GM23338 (cell line): ENCODE measurements around the gene RPUSD3. TPM values are rescaled to one million over a fixed set of nuclear protein-coding genes. Genes with fewer than 3 reads are reported as not detected.
A peak's percentile ranks its signal among the peaks of the same experiment; 100 is the strongest.

Experiments
- ATAC-seq: fragments of 200-7000 bp; cut with Tn5 transposase; 3 replicates; pipeline ENCODE4 v1.9.1; 2020
- DNase-seq: peaks from one replicate; pipeline ENCODE4 v3.0.0-alpha.2; 2015; ENCODE audit warnings: low spot score
- H2AFZ ChIP-seq: fragments of 200-600 bp; sonication (generic); 2 replicates; pipeline ENCODE4 v1.8.0; 2016; ENCODE audit warnings: antibody characterized with exemption, mild to moderate bottlenecking, moderate library complexity
- H3F3A ChIP-seq: fragments of 200-600 bp; sonication (generic); replicated peaks from 2 replicates; pipeline ENCODE4 v1.8.0; 2017; ENCODE audit warnings: antibody characterized with exemption, mixed run types, low read depth
- H3K27ac ChIP-seq: fragments of 200-600 bp; sonication (generic); 2 replicates; pipeline ENCODE4 v1.6.1; 2016; ENCODE audit warnings: low read depth
- H3K27me3 ChIP-seq: fragments of 200-600 bp; sonication (generic); 2 replicates; pipeline ENCODE4 v1.8.0; 2016; ENCODE audit warnings: mild to moderate bottlenecking, mixed run types, moderate library complexity; ENCODE audit not compliant: insufficient read depth
- H3K36me3 ChIP-seq: fragments of 200-600 bp; sonication (generic); 2 replicates; pipeline ENCODE4 v1.8.0; 2016; ENCODE audit warnings: mild to moderate bottlenecking; ENCODE audit not compliant: insufficient read depth
- H3K4me1 ChIP-seq: fragments of 200-600 bp; sonication (generic); 2 replicates; pipeline ENCODE4 v1.8.0; 2016; ENCODE audit warnings: mild to moderate bottlenecking, moderate library complexity; ENCODE audit not compliant: insufficient read depth
- H3K4me2 ChIP-seq: fragments of 200-600 bp; sonication (generic); 2 replicates; pipeline ENCODE4 v1.7.1; 2017; ENCODE audit warnings: mixed run types
- H3K4me3 ChIP-seq: fragments of 200-600 bp; sonication (generic); 2 replicates; pipeline ENCODE4 v1.6.1; 2016; ENCODE audit warnings: mixed run types
- H3K79me2 ChIP-seq: fragments of 200-600 bp; sonication (generic); replicated peaks from 2 replicates; pipeline ENCODE4 v1.8.0; 2017; ENCODE audit warnings: mild to moderate bottlenecking; ENCODE audit not compliant: insufficient read depth
- H3K9me2 ChIP-seq: fragments of 200-600 bp; sonication (generic); 2 replicates; pipeline ENCODE4 v1.8.0; 2017; ENCODE audit not compliant: insufficient read depth
- H4K20me1 ChIP-seq: fragments of 200-600 bp; sonication (generic); replicated peaks from 2 replicates; pipeline ENCODE4 v1.8.0; 2017; ENCODE audit warnings: mild to moderate bottlenecking; ENCODE audit not compliant: insufficient read depth
- H3K27ac Mint-ChIP-seq: 2 replicates; pipeline ENCODE4 v1.8.0; 2020; ENCODE audit warnings: inconsistent platforms, mild to moderate bottlenecking, moderate library complexity, mixed read lengths
- H3K27me3 Mint-ChIP-seq: 3 replicates; pipeline ENCODE4 v1.8.0; 2022; ENCODE audit warnings: low read depth, mild to moderate bottlenecking, moderate library complexity, mixed read lengths, inconsistent platforms; ENCODE audit not compliant: insufficient read depth, poor library complexity
- H3K36me3 Mint-ChIP-seq: 3 replicates; pipeline ENCODE4 v1.8.0; 2021; ENCODE audit warnings: low read depth, mild to moderate bottlenecking, inconsistent platforms, moderate library complexity, mixed read lengths
- H3K4me1 Mint-ChIP-seq: 3 replicates; pipeline ENCODE4 v1.8.0; 2020; ENCODE audit warnings: mild to moderate bottlenecking, inconsistent platforms, mixed read lengths
- H3K4me3 Mint-ChIP-seq: 3 replicates; pipeline ENCODE4 v1.8.0; 2021; ENCODE audit warnings: moderate library complexity, mild to moderate bottlenecking, inconsistent platforms, mixed read lengths
- H3K9me3 Mint-ChIP-seq: 3 replicates; pipeline ENCODE4 v1.8.0; 2020; ENCODE audit warnings: moderate library complexity, mild to moderate bottlenecking, inconsistent platforms, mixed read lengths
- EZH2 ChIP-seq: fragments of 200-600 bp; sonication (generic); IDR thresholded peaks from one replicate; pipeline ENCODE4 v1.8.0; 2017; ENCODE audit warnings: antibody characterized with exemption, mild to moderate bottlenecking, low read depth; ENCODE audit not compliant: unreplicated experiment
- NANOG ChIP-seq: IDR thresholded peaks from 2 replicates; pipeline ENCODE4 v1.6.1; 2016; ENCODE audit warnings: antibody characterized with exemption, borderline replicate concordance
- STAT1 ChIP-seq: IDR thresholded peaks from one replicate; pipeline ENCODE4 v1.6.1; 2016; ENCODE audit warnings: antibody characterized with exemption; ENCODE audit not compliant: unreplicated experiment
- polyA plus RNA-seq: library from polyadenylated mRNA; unstranded; fragments of >200 nt; fragmentation: Nextera tagmentation; extraction: Ambion mirVana; gene quantifications from 2 replicates; pipeline ENCODE4 v1.2.1, GENCODE V29; 2016
- total RNA-seq: library from RNA; depleted of rRNA; stranded (reverse); fragments of >200 nt; shearing (Covaris generic); gene quantifications from 2 replicates; pipeline ENCODE4 v1.2.3, GENCODE V29; 2014
- TF ChIP-seq, protein P1 (sequence below), 2 experiments: fragments of 200-600 bp in 1 of 2; sonication (generic) in 1 of 2; conservative IDR thresholded peaks; 2 replicates each; pipeline versions ENCODE4 v1.5.1 to v1.6.1; 2016 to 2017; ENCODE audit warnings: antibody characterized with exemption in 2 of 2, low read depth in 2 of 2, mild to moderate bottlenecking in 2 of 2, moderate library complexity in 1 of 2
- TF ChIP-seq, protein P2 (sequence below): fragments of 250-450 bp; sonication (Bioruptor Pico); IDR thresholded peaks from 2 replicates; pipeline ENCODE4 v1.5.0; 2020; ENCODE audit warnings: mild to moderate bottlenecking, moderate library complexity
- TF ChIP-seq, protein P3 (sequence below): IDR thresholded peaks from one replicate; pipeline ENCODE4 v1.6.1; 2018; ENCODE audit warnings: antibody characterized with exemption; ENCODE audit not compliant: unreplicated experiment

RPUSD3 gene
- total and polyA plus RNA-seq, 2 experiments from 2014 or later: 64.3 to 73.4 TPM

DNA sequence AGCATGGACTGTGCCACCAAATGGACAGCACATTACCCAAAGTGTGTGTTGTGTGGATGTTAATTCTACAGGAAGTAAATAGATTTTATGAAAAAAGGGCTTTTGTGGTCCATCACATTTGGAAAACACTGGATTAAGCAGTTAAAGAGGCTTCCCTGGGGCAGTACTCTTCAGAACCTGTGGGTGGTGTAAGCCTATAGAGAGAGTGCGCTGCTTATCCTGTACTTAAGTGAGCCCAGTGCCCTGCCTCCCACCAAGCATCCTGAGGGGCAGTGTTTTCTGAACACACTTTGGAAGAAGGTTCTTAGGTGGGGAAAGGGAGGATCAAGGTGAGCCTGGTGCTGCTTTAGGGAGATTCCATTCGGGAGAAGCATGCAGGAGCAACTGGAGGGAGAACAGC, 22.9 kb downstream of the RPUSD3 start:
- Histone ChIP-seq H3F3A (no peaks in the 10 kb centered on the region), H3K4me3 (no peak overlapping the region), H3K27me3 (no peaks in the 10 kb centered on the region), H3K4me2 (no peak overlapping the region), H3K36me3 (no peaks in the 10 kb centered on the region), H3K9me2 (no peaks in the 10 kb centered on the region), H2AFZ (no peak overlapping the region), H4K20me1 (no peaks in the 10 kb centered on the region), H3K79me2 (no peaks in the 10 kb centered on the region), H3K4me1 (no peaks in the 10 kb centered on the region), H3K27ac (no peak overlapping the region)
- Mint-ChIP-seq H3K4me3 (no peak overlapping the region), H3K36me3 (no peaks in the 10 kb centered on the region), H3K4me1 (peaks cover 5% of the 10 kb centered on the region; the same call in 2 of the 3 replicates), H3K9me3 (no peaks in the 10 kb centered on the region), H3K27me3 (peaks cover 6% of the 10 kb centered on the region), H3K27ac (no peak overlapping the region)
- TF ChIP-seq, protein P1, sequence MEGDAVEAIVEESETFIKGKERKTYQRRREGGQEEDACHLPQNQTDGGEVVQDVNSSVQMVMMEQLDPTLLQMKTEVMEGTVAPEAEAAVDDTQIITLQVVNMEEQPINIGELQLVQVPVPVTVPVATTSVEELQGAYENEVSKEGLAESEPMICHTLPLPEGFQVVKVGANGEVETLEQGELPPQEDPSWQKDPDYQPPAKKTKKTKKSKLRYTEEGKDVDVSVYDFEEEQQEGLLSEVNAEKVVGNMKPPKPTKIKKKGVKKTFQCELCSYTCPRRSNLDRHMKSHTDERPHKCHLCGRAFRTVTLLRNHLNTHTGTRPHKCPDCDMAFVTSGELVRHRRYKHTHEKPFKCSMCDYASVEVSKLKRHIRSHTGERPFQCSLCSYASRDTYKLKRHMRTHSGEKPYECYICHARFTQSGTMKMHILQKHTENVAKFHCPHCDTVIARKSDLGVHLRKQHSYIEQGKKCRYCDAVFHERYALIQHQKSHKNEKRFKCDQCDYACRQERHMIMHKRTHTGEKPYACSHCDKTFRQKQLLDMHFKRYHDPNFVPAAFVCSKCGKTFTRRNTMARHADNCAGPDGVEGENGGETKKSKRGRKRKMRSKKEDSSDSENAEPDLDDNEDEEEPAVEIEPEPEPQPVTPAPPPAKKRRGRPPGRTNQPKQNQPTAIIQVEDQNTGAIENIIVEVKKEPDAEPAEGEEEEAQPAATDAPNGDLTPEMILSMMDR (conservative IDR thresholded peaks at IDR 0.05; ENCODE audit: low read depth in 2 of 2): peak; percentile 68 to 70
- no peak for TF ChIP-seq STAT1
- peak; percentile 98 for ATAC-seq
- DNase-seq: peak; percentile 88

DNA sequence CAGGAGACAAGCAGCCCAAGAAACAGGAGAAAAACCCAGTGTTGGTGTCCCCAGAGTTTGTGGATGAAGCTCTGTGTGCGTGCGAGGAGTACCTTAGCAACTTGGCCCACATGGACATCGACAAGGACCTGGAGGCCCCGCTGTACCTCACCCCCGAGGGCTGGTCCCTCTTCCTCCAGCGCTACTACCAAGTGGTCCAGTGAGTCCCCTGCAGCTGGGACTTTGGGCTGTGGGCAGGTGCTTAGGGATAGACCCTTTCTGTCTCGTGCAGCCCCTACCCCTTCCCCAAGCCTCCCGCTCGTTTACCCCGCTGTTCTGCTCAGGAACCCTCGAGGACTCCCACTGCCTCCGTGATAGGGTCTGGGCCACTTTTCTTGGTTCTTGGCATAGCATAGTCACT, 23.3 kb downstream of the RPUSD3 start:
- DNase-seq (no peak), ATAC-seq (peak; percentile 13; the same call in 2 of the 3 replicates)
- TF ChIP-seq, protein P2, sequence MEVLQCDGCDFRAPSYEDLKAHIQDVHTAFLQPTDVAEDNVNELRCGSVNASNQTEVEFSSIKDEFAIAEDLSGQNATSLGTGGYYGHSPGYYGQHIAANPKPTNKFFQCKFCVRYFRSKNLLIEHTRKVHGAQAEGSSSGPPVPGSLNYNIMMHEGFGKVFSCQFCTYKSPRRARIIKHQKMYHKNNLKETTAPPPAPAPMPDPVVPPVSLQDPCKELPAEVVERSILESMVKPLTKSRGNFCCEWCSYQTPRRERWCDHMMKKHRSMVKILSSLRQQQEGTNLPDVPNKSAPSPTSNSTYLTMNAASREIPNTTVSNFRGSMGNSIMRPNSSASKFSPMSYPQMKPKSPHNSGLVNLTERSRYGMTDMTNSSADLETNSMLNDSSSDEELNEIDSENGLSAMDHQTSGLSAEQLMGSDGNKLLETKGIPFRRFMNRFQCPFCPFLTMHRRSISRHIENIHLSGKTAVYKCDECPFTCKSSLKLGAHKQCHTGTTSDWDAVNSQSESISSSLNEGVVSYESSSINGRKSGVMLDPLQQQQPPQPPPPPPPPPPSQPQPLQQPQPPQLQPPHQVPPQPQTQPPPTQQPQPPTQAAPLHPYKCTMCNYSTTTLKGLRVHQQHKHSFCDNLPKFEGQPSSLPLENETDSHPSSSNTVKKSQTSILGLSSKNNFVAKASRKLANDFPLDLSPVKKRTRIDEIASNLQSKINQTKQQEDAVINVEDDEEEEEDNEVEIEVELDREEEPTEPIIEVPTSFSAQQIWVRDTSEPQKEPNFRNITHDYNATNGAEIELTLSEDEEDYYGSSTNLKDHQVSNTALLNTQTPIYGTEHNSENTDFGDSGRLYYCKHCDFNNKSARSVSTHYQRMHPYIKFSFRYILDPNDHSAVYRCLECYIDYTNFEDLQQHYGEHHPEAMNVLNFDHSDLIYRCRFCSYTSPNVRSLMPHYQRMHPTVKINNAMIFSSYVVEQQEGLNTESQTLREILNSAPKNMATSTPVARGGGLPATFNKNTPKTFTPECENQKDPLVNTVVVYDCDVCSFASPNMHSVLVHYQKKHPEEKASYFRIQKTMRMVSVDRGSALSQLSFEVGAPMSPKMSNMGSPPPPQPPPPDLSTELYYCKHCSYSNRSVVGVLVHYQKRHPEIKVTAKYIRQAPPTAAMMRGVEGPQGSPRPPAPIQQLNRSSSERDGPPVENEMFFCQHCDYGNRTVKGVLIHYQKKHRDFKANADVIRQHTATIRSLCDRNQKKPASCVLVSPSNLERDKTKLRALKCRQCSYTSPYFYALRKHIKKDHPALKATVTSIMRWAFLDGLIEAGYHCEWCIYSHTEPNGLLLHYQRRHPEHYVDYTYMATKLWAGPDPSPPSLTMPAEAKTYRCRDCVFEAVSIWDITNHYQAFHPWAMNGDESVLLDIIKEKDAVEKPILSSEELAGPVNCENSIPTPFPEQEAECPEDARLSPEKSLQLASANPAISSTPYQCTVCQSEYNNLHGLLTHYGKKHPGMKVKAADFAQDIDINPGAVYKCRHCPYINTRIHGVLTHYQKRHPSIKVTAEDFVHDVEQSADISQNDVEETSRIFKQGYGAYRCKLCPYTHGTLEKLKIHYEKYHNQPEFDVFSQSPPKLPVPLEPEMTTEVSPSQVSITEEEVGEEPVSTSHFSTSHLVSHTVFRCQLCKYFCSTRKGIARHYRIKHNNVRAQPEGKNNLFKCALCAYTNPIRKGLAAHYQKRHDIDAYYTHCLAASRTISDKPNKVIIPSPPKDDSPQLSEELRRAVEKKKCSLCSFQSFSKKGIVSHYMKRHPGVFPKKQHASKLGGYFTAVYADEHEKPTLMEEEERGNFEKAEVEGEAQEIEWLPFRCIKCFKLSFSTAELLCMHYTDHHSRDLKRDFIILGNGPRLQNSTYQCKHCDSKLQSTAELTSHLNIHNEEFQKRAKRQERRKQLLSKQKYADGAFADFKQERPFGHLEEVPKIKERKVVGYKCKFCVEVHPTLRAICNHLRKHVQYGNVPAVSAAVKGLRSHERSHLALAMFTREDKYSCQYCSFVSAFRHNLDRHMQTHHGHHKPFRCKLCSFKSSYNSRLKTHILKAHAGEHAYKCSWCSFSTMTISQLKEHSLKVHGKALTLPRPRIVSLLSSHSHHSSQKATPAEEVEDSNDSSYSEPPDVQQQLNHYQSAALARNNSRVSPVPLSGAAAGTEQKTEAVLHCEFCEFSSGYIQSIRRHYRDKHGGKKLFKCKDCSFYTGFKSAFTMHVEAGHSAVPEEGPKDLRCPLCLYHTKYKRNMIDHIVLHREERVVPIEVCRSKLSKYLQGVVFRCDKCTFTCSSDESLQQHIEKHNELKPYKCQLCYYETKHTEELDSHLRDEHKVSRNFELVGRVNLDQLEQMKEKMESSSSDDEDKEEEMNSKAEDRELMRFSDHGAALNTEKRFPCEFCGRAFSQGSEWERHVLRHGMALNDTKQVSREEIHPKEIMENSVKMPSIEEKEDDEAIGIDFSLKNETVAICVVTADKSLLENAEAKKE (CRISPR knock-in tag): no peak
- no peak for TF ChIP-seq NANOG
- TF ChIP-seq, protein P3, sequence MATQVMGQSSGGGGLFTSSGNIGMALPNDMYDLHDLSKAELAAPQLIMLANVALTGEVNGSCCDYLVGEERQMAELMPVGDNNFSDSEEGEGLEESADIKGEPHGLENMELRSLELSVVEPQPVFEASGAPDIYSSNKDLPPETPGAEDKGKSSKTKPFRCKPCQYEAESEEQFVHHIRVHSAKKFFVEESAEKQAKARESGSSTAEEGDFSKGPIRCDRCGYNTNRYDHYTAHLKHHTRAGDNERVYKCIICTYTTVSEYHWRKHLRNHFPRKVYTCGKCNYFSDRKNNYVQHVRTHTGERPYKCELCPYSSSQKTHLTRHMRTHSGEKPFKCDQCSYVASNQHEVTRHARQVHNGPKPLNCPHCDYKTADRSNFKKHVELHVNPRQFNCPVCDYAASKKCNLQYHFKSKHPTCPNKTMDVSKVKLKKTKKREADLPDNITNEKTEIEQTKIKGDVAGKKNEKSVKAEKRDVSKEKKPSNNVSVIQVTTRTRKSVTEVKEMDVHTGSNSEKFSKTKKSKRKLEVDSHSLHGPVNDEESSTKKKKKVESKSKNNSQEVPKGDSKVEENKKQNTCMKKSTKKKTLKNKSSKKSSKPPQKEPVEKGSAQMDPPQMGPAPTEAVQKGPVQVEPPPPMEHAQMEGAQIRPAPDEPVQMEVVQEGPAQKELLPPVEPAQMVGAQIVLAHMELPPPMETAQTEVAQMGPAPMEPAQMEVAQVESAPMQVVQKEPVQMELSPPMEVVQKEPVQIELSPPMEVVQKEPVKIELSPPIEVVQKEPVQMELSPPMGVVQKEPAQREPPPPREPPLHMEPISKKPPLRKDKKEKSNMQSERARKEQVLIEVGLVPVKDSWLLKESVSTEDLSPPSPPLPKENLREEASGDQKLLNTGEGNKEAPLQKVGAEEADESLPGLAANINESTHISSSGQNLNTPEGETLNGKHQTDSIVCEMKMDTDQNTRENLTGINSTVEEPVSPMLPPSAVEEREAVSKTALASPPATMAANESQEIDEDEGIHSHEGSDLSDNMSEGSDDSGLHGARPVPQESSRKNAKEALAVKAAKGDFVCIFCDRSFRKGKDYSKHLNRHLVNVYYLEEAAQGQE: no peak
- no peak for TF ChIP-seq EZH2
- H3K27me3 ChIP-seq: no peaks in the 10 kb centered on the region
- peaks cover 3% of the 10 kb centered on the region; the same call in 2 of the 3 replicates for H3K4me1 Mint-ChIP-seq
- H2AFZ ChIP-seq: no peak overlapping the region
- no peaks in the 10 kb centered on the region for H3F3A ChIP-seq
- H3K4me3 ChIP-seq: no peak overlapping the region
- no peak overlapping the region for H3K4me2 ChIP-seq
- no peak overlapping the region for H3K27ac ChIP-seq
- H3K27ac Mint-ChIP-seq: no peak overlapping the region
- no peaks in the 10 kb centered on the region for H3K36me3 Mint-ChIP-seq
- H3K4me3 Mint-ChIP-seq: no peak overlapping the region
- H3K36me3 ChIP-seq: no peaks in the 10 kb centered on the region
- H4K20me1 ChIP-seq: no peaks in the 10 kb centered on the region
- peaks cover 6% of the 10 kb centered on the region for H3K27me3 Mint-ChIP-seq
- H3K79me2 ChIP-seq: no peaks in the 10 kb centered on the region
- H3K4me1 ChIP-seq: no peaks in the 10 kb centered on the region
- no peaks in the 10 kb centered on the region for H3K9me3 Mint-ChIP-seq
- H3K9me2 ChIP-seq: no peaks in the 10 kb centered on the region
